HG03378 (cell line): ENCODE data around the gene STARD7.
A peak's percentile ranks its signal among the peaks of the same experiment; 100 is the strongest.
"Not testable (repeated sequence)": the region's sequence is repeated elsewhere in the genome, so short reads cannot be mapped to it uniquely, and the experiment has no call there.

Experiments used
- ATAC-seq: cut with Tn5 transposase; IDR thresholded peaks from one replicate; pipeline ENCODE4 v1.9.1; 2021; ENCODE audit warnings: mild to moderate bottlenecking, moderate library complexity; ENCODE audit not compliant: unreplicated experiment

Gene STARD7

DNA sequence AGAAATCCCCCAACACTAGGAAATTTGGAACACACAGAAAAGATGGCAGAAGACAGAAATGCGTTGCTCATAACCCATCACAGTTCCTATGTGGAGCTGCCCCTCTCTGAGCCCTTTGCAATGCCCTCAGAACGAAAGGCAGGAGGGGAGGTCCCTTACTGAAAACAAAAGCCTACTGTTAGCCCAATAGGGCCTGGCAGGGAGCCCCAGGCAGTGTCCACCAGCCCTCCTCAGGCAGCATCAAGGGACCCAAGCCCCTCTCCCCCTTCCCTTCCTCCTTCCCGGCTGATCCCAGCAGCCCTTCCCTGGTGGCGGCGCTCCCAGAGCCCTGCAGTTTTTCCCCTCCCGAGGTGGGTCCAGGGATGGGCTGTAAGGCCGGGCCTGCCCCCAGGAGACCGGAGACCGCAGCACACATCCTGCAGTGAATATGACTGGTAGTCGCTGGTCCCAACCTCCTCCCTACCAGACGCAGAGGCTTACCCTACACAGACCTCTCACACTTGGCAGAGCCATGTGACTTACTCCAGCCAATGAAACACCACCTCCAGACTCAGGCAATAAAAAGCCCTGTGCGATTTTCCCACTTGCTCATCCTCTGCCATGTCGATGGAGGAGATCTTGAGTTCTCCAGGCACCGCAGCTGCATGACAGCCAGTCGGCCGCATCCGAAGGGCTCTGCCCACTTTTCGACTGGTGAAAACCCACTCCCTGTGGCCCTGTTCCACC, 44.0 kb downstream of the STARD7 start:
- ATAC-seq: peak; percentile 74

DNA sequence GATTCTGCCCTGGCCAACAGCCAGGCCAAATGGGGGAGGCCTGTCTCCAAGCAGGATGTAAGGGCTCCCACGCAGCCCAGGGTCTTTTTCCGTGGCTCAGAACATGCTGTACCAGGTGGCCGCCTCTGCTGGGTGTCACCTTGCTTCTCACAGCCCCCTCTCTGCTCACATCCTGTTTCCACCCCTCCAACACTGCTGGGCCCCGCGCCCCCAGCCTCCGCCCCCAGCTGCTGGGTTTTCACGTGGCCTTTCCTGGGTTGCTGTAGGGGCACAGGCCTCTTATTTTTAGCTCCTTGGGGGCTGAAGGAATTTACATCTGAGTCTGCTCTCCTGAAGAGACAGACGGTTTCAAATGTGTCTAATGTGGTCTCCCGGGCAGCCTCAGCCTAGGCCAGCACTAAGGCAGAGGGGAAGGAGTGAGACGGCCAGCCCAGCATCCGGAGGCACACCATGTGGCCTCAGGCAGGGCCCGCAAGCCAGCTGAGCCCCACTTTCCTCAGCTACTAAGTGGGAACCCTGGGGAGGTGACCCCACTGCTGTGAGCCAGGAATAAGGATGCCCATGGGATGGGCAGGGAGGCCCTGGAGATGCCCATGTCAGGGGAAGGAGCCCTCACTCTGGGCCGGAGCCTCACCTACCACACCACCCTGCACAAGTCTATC, 44.7 kb downstream of the STARD7 start:
- peak; percentile 52 for ATAC-seq

DNA sequence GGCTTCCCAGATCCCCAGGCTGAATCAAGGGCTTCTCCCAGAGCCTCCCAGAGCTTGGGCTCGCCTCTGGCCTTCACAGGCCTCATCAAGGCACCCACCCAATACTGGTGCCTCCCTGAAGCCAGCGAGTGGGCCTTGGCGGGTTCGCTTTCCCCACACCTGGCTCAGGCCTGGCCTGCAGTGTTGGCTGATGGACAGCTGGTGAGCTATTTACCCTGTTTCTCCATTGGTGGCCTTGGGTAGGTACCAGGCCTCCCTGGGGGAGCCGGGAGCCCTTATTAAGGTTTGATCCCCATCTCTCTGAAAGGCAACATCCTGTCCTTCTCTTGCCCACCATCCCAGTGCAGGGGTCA, 45.2 kb downstream of the STARD7 start:
- no peak for ATAC-seq

DNA sequence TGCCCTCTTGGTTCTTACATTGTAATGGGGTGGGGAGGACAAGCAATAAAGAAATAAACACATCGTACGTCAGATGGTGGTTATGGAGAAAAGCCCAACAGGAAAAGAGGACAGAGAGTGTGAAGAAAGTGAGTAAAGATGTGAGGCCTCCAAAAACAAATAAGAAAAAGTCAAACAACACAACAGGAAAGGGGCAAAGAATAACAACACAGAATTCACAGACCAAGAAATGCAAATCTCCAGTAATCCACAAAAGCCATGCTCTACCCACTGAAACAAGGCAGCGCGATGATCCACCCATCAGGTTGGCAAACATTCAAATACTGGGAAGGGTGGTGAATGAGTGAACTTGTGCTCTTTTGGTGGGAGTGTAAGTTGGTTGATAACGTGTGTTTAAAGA, 46.7 kb downstream of the STARD7 start:
- ATAC-seq: no peak

DNA sequence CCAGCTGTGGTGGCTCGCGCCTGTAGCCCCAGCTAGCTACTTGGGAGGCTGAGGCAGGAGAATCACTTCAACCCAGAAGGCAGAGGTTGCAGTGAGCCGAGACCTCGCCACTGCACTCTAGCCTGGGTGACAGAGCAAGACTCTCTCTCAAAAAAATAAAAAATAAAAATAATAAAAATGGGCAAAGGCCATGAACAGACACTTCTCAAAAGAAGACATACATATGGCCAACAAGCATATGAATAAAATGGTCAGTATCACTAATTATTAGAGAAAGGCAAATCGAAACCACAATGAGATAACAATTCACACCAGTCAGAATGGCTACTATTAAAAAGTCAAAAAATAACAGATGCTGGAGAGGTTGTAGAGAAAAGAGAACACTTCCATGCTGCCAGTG, 48.3 kb downstream of the STARD7 start:
- not testable (repeated sequence) for ATAC-seq

DNA sequence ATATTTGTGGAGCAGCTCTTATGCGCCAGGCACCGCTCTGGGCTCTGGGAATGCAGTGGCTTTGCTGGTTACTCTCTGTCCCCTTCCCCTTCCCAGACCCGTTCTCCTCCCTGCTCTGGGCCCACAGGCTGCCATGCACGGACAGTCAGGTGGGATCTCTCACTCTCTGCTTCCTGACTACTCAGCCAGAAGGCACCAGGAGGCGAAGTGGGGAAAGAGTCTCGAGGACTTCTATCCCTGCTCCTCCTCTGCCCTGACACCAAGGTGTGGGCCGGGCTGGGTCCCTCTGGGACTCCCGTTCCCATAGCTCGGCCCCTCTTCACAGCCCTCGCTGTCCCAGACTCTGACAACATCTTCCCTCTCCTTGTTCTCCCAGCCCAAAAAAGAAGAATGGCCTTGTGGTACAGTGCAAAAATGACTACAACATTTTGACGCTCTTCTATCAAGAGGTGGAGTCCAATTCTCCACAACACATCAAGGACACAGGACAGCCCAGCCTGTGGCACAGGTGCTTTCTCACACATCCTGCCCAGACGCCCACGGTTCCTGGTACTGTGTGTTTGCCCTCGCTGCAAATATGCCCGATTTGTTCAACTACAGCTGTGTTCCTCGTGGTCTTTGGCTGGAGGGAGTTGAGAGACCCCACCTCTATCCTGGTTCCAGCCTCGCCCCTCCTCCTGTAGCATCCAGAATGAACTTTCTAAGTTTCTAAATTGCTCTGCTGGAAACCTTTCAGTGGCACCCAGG, 49.4 kb downstream of the STARD7 start:
- ATAC-seq: no peak

DNA sequence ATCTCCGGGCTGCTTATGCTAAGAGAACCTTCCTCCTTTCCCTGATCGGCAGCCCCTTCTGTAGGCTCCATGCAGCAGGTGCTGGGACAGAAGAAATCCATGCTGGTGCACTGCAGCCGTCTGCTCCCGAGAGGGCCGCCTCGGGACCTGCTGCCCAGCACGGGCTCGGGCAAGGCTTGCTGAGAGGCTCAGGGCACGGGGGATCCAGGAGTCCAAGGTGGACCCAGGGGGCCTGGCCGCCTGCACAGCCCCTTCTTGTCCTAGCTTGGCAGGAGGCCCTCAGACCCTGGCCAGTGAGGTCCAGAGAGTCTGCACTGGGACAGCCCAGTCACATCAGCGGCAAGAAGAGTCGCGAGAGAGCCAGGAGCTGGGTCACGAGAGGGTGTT, 50.1 kb downstream of the STARD7 start:
- ATAC-seq: no peak

DNA sequence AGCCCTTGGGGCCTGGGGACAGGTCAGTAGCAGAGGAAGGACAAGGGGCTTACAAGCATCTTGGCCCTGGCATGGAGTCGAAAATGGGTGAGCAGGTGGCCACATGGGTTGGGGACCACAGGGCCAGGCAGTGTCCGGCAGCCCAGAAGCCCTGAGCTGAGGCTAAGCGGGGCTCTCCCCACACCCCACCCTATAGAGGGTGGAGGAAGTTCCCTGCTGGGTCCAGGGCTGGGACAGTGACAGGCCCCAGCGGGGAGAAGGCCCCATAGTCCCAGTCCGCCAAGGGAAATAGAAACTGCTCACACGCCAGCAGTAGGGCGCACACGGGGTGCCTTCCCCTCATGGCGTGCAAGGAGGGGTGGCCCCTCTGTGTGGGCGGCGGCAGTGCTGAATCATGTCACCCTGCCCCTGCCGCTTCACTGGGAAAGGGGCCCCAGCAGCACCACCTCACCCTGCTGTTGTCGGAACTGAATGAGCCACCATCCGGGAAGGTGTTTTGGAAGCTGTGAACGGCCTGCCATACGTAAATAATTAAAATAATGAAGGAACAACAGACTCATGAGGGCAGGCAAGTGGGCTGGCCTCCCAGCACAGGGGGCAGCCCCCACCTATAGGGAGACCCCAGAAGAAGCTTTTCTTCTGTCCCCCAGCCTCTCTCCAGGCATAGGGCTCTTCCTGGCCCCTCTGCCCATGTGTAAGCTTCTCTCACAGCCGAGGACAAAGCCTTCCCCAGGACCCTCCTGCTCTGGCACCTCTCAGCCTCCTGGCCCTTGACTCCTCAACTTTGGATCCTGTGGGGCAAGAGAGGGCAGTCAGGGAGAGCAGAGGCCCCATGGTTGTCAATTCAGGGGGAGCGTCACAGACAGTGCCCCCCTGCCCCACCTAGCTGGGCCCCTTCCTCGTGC, 50.7 kb downstream of the STARD7 start:
- peak; percentile 54 for ATAC-seq

DNA sequence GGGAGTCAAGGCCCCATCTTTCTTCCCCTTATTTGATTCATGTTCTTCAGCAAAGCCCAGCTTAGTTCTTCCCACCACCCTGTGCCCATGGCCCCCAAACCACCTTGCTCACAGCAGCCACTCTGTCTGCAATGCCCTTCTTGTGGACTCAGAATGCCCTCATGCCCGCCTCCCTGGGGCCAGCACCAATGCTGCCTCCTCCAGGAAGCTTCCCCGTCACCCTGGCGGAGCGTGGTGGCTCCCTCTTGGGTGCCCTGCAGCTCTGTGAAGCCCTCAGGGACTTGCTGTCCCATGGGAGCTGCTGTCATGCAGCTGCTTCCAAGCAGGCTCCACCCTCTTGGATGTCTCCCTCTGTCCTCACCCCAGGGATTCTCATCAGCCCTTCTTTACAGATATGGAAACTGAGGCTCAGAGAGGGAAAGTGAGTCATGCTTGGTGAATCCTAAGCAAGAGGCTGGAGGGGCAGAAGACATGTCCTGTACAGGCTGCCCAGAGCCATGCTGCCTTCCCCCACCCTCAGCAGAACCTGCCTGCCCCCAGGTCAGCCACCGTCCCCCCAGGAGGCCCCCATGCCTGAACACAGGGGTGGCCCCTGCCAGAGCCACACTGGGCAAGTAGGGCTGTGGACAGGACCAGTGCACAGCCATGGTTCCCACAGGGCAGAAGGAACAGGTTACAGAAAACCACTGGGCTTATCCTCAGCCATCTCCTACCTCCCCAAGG, 51.5 kb downstream of the STARD7 start:
- ATAC-seq: peak; percentile 34

DNA sequence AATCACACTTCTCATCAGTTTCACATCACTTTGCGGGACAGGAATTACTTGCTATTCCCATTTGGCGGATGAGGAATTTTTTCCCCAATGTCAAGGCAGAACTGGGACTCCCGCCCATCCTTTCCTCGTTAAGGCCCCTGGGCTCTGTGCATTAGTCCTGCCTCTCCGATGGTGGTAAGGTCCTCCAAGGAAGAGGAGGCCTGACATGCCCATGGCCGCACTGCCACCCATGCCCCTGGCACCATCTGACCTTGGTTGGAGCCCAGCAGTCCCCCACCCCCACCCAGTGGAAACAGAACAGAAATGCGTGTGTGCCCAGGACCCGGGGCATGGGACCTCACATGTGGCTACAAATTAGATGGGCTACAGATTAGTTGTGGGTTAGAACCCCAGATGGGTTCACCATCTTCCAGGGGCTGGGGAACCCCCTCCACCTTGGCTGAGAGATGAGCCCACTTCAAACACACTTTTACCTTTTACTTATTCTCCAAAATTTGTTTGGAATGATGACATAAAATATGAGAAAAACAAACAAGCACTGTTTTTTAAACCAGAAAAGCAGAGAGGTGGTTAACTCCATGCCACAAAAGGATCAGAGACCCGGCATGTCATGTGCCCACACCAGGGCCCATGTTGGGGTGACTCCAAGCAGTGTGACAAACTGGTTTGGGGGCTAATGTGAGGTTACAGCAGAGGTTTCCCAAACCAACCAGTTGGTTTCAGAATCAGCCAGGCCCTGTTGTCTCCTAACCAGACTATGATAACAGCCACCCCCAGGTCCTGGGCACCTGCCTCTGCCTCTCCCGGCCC, 52.4 kb downstream of the STARD7 start:
- ATAC-seq: no peak

DNA sequence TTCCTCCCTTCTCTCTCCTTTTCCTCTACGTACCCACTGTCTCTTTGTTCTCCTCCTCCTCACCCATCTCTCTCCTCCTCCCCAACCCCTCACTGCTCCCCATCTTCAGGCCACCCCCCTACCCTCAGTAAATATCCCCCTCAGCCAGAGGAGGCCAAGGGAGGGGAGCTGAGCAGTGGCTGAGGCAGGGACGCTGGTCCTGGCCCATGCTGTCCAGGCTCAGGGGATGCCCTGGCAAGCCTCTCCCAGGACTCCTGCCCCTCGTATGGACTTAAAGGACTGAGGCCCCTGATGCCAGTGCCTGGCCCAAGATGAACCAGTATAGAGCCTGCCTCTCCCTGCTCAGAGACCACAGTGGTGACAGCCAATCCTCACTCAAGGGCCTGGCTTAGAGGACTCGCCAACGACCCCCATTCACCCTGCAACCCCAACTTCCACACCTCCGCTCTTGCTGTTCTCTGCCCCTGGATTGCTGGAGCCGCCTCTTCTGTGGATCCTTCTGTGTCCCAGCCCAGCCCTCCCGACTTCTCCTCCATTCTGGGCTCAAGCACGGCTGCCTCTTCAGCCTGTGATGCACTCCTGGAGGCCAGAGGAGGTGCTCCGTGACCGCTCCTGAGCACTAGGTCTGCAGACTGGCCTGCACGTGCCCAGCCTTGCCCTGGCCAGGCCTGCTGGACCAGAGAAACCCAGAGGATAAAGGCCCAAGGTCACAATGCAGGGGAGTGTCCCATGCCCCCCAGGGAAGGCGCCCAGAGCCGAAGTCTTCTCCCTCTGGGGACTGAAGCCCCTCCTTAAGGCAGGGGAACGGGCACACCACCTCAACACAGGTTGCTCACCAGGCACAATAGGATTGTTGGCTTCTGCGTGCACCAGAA, 53.9 kb downstream of the STARD7 start:
- ATAC-seq: no peak

DNA sequence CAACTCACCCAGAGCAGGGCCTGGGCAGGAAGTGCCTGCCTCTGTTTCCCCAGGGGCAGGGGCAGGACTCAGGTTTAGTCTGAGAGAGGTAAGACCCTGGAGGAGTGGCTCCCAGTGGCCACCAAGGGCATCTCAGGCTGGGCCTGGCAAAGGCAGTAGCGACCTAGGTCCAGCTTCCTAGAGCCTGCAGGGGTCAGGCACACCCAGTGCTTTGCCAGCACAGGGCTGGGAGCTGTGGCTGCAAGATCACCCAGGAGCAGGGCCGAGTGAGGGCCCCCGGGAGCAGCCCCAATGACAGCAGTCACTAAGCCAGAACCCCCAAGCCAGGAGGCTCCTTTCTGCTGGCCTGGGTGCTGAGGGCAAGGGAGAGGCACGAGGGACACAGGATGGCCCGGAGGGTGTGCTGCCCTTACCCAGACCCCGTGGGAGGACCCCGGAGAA, 54.6 kb downstream of the STARD7 start:
- ATAC-seq: no peak

DNA sequence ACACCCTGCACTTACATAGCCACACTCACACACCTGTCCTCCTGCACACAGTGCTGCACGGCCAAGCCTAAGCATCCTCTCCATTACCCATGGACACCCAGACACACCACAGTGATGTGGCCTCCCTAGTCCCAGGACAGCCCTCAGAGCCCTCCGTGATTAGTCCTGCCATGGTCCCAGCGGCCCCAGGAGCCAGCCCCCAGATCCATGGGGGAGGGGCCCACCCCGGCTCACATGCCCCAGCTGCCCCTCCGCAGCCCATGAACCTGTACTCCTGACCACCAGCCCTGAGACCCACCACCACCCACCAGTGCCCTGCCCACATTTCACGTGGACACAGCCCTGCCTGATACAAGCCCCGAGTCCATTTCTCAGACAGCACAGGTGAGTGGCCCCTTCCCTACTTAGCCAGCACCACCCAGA, 55.3 kb downstream of the STARD7 start:
- no peak for ATAC-seq

DNA sequence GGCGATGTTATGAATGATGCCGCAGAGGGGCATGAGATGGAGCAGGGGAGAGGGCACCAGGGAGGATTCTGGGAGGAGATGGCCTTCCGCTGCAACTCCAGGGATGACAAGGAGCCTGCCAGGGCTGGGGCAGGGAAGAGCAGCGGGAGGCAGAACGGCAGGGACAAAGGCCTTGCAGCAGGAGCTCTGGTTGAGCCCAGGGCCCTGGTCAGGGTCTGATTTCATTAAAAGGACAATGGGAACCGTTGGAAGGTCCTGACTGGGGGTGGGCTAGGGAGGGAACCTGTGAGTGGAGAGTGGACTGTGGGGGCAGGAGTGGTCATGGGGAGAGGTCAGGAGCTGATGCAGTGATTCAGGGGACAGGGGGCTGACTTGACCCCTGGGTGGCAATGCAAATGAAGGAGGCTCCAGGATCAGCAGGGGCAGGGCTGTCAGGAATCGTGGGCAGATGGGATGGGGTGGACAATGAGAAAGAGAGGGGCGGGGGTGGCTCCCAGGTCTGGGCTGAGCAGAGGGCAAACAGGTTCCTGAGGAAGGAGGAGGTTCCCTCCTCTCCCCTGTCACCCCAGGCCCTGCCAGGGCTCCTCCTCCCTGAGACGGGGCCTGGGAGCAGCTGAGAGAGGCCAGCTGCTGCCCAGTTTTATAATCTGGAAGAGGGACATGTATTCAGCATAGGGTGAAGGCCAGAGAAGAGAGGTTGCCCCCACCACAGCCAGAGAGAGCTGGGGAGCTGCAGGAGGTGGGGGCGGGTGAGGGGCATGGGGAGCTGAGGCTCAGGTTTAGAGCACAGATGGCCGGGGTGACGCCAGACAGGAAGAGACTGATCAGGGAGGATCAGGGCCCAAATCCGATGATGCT, 56.1 kb downstream of the STARD7 start:
- ATAC-seq: no peak

DNA sequence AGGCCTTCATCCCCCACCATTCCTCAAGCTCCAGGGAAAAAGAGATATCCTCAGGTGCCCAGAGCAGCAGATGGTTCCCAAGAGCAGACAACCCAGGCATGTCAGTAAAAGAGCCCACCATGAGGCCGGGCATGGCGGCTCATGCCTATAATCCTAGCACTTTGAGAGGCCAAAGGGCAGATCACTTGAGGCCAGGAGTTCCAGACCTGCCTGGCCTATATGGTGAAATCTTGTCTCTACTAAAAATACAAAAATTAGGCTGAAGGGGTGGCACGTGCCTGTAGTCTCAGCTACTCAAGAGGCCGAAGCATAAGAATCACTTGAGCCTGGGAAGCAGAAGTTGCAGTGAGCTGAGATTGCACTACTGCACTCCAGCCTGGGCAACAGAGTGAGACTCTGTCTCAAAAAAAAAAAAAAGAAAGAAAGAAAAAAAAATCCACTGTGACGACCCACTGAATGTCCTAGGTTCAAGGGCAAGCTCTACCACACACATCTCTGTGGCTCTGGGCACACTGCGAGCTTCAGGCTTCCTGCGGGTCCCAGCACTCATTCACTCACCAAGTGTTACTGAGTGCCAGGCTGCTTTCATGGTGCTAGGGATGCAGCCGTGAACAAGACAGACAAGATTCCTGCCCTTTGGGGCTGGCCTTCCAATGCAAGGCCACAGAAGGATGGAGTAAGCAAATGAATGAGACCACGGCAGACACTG, 56.9 kb downstream of the STARD7 start:
- no peak for ATAC-seq

DNA sequence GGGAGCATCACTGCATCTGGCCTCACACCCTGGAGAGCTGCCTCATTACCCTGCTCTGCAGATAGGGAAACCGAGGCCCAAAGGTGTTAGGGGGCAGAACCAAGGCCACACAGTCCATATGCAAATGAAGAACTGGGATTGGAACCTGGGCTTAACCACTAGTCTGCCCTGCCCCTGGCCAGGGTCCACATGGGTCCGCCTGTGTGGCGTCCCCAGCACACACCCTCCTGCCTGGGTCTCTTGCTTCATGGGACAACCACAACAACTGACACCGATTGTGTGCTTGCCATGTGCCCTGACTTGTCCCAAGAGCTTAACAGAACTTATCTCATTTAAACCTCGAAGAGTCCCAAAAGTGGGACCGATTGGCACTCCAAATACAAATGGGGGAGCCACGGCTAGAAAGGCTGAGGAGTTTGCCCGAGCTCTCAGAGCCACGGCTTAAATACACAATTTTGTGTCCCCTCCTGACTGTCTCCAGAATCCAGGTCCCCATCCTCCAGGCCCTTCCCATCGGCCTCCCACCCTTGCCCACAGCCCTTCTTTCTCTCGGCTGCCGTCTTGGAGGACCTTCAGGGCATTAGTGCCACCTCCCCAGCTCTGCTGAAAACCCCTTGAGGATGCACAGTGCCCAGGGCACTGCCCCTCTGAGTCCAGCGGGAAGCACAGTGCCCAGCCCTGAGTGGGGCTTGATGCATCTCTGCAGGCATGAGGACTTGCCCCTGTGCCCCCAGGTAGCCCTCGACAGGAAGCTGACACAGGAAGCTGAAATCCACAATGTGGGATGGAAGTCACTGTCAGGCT, 57.6 kb downstream of the STARD7 start:
- ATAC-seq: no peak
